Chondrocyte (in vitro differentiated cells): ENCODE measurements around the gene MYL3. TPM values are rescaled to one million over a fixed set of nuclear protein-coding genes. Genes with fewer than 3 reads are reported as not detected.
"Not testable (repeated sequence)": the region's sequence is repeated elsewhere in the genome, so short reads cannot be mapped to it uniquely, and the experiment has no call there.

Experiments used
- DNase-seq: peaks from one replicate; pipeline ENCODE4 v3.0.0; 2021; ENCODE audit warnings: mixed read lengths, low spot score
- H3K27ac Mint-ChIP-seq: one replicate; pipeline ENCODE4 v1.8.0; 2021; ENCODE audit warnings: mild to moderate bottlenecking, moderate library complexity, mixed read lengths; ENCODE audit not compliant: unreplicated experiment
- H3K27me3 Mint-ChIP-seq: 2 replicates; pipeline ENCODE4 v1.8.0; 2021; ENCODE audit warnings: low read depth, mixed read lengths
- H3K36me3 Mint-ChIP-seq: 2 replicates; pipeline ENCODE4 v1.8.0; 2021; ENCODE audit warnings: low read depth, mixed read lengths
- H3K4me1 Mint-ChIP-seq: 2 replicates; pipeline ENCODE4 v1.8.0; 2021; ENCODE audit warnings: low read depth, mild to moderate bottlenecking, mixed read lengths
- H3K4me3 Mint-ChIP-seq: one replicate; pipeline ENCODE4 v1.8.0; 2021; ENCODE audit warnings: mild to moderate bottlenecking, moderate library complexity, mixed read lengths; ENCODE audit not compliant: unreplicated experiment
- H3K9me3 Mint-ChIP-seq: 2 replicates; pipeline ENCODE4 v1.8.0; 2021; ENCODE audit warnings: low read depth, mixed read lengths
- long read RNA-seq: library from polyadenylated mRNA; stranded (forward); transcript quantifications from one replicate; pipeline ENCODE4 v2.0.0, GENCODE V29; 2021
- total RNA-seq: library from RNA; stranded (reverse); gene quantifications from 3 replicates; pipeline ENCODE4 v1.2.1, GENCODE V29; 2021
- TF ChIP-seq, protein P1 (sequence below): fragments of 200-600 bp; sonication (generic); IDR thresholded peaks from 2 replicates; pipeline ENCODE4 v1.5.0; 2021; ENCODE audit warnings: antibody characterized with exemption, mild to moderate bottlenecking, moderate library complexity

Gene MYL3
- total RNA-seq: 0.22 to 0.82 TPM in 2 of 3 replicates, not detected in the other
- long read RNA-seq, partial matches to known transcripts: 0 of 2 reads
- long read RNA-seq, other reads (novel, unspliced or antisense): 2 of 2 reads

GRCh38 chr3:46863261-46863782, at the start of gene MYL3:
TSS of gene MYL3 (minus strand) at chr3:46863444. CDS start at chr3:46863390, 54 bp downstream.
- H3K36me3 Mint-ChIP-seq: no peaks in the 10 kb centered on the region
- no peaks in the 10 kb centered on the region for H3K9me3 Mint-ChIP-seq
- TF ChIP-seq, protein P1, sequence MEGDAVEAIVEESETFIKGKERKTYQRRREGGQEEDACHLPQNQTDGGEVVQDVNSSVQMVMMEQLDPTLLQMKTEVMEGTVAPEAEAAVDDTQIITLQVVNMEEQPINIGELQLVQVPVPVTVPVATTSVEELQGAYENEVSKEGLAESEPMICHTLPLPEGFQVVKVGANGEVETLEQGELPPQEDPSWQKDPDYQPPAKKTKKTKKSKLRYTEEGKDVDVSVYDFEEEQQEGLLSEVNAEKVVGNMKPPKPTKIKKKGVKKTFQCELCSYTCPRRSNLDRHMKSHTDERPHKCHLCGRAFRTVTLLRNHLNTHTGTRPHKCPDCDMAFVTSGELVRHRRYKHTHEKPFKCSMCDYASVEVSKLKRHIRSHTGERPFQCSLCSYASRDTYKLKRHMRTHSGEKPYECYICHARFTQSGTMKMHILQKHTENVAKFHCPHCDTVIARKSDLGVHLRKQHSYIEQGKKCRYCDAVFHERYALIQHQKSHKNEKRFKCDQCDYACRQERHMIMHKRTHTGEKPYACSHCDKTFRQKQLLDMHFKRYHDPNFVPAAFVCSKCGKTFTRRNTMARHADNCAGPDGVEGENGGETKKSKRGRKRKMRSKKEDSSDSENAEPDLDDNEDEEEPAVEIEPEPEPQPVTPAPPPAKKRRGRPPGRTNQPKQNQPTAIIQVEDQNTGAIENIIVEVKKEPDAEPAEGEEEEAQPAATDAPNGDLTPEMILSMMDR: no peak
- peaks cover 12% of the 10 kb centered on the region for H3K27me3 Mint-ChIP-seq
- no peak within 1 kb of the TSS for H3K27ac Mint-ChIP-seq
- H3K4me3 Mint-ChIP-seq: no peak within 1 kb of the TSS
- H3K4me1 Mint-ChIP-seq: peaks cover 2% of the 10 kb centered on the region
- DNase-seq: peak; percentile 61

DNA sequence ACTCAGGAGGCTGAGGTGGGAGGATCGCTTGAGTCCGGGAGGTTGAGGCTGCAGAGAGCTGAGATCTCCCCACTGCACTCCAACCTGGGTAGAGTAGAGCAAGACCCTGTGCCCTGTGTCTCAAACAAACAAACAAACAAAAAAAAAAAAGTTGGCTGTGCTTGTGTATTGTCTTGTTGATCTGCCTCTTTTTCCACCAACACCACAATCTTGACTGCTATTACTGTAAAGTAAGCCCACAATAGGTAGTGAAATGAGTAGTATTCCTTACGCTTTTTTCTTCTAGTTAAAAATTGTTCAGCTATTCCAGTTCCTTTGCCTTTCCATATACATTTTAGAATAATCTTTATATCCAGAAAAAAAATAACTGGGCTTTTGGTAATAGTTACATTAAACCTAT, 49.7 kb upstream of the MYL3 start:
- peaks cover 9% of the 10 kb centered on the region for H3K36me3 Mint-ChIP-seq
- no peak overlapping the region for H3K27ac Mint-ChIP-seq
- H3K4me1 Mint-ChIP-seq: peaks cover 21% of the 10 kb centered on the region
- TF ChIP-seq, protein P1: no peak
- H3K9me3 Mint-ChIP-seq: peaks cover 4% of the 10 kb centered on the region
- H3K27me3 Mint-ChIP-seq: no peaks in the 10 kb centered on the region
- no peak overlapping the region for H3K4me3 Mint-ChIP-seq
- DNase-seq: no peak

DNA sequence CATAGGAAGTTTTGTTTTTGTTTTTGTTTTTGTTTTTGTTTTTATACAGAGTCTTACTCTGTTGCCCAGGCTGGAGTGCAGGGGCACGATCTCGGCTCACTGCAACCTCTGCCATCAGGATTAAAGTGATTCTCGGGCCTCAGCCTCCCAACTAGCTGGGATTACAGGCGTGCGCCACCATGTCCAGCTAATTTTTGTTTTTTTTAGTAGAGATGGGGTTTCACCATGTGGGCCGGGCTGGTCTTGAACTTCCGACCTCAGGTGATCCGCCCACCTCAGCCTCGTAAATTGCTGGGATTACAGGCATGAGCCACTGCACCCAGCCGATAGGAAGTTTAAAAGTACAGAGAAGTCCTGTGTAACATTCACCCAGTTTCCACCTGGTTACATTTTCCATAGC, 47.7 kb upstream of the MYL3 start:
- DNase-seq, H3K27ac Mint-ChIP-seq, H3K36me3 Mint-ChIP-seq, H3K9me3 Mint-ChIP-seq, H3K4me3 Mint-ChIP-seq, H3K27me3 Mint-ChIP-seq: not testable (repeated sequence)
- H3K4me1 Mint-ChIP-seq: peaks cover 21% of the 10 kb centered on the region

DNA sequence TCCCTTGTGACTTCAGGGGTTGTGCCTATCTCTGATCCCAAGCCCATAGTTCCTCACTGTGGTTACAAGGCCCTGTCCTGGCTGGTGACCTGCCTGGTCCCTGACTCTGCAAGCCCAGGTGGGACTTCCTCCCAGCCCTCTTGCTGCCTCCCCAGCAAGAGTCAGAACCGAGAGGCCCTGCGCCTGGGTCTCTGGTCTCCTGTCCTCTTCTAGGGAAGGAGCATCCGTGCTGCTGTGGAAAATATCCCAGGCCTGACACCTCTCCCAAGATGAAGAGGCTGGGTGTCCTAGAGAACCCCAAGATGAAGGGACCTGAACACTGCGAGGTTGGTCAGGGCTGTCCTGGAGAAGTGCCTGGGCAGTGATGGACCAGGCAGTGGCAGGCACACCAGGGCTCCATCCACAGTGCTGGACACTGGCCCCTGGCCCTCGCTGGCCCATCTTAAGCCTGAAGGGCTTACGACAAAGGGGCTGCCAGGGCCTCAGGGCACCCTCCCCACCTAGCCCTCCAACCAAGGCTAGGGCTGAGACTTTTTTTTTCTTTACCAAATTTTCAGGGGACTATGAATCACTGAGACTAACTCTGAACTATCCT, 47.0 kb upstream of the MYL3 start:
- no peak overlapping the region for H3K4me3 Mint-ChIP-seq

DNA sequence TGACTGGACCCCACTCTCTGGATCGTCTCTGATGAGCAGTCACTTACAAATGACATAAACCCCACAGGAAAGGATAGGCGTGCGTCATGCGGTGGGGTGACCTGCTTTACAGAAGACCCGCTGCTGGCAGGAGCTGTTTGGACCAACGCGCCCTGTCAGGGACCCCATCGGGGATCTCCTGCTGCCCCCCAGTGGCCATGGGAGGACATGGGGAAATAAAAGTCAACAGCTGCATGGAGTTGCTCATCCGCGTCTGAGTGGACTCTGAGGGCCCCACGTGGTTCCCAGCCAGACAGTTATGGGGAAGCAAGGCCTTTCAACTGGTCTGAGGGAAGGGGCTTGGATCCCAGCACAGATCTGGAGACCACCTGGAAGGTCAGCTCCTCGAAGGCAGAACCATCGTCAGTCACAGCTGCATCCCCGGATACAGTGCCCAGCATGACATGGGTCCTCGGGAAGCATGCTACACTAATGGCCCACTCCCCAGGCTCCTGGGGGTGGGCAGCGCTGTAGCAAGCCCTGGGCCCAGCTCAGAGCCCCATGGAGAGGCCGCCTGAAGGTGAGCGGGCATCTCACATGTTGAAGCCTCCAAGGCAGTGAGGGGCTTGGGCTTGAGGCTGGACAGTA, 46.4 kb upstream of the MYL3 start:
- TF ChIP-seq, protein P1: peak; percentile 94
- Mint-ChIP-seq H3K27ac (no peak overlapping the region), H3K4me3 (no peak overlapping the region), H3K27me3 (no peaks in the 10 kb centered on the region), H3K4me1 (peaks cover 18% of the 10 kb centered on the region), H3K36me3 (no peaks in the 10 kb centered on the region), H3K9me3 (no peaks in the 10 kb centered on the region)
- peak; percentile 93 for DNase-seq

More for the DNA sequence above, 47.0 kb upstream of the MYL3 start:
- H3K27me3 Mint-ChIP-seq: no peaks in the 10 kb centered on the region
- no peak overlapping the region for H3K27ac Mint-ChIP-seq
- peaks cover 20% of the 10 kb centered on the region for H3K4me1 Mint-ChIP-seq
- no peaks in the 10 kb centered on the region for H3K9me3 Mint-ChIP-seq
- no peaks in the 10 kb centered on the region for H3K36me3 Mint-ChIP-seq
- DNase-seq: peak; percentile 70
- TF ChIP-seq, protein P1: no peak
